Stomach (tissue), 4 donors: ENCODE measurements around the gene SMIM3.

Experiments
- CTCF ChIP-seq, 7 experiments: fragments of 450-650 bp in 4 of 7; fragments of 200-600 bp in 3 of 7; sonication (generic) in 3 of 7; IDR thresholded peaks; one replicate each; pipeline ENCODE4 v1.5.1; 2016 to 2019; ENCODE audit warnings: antibody characterized with exemption in 7 of 7, control low read depth in 2 of 7, mild to moderate bottlenecking in 1 of 7
- EP300 ChIP-seq: sonication (generic); formaldehyde crosslinking; IDR thresholded peaks from one replicate; pipeline ENCODE4 v1.6.1; 2017; ENCODE audit warnings: antibody characterized with exemption
- POLR2A ChIP-seq, 4 donors: fragments of 450-650 bp; IDR thresholded peaks; one replicate each; pipeline ENCODE4 v1.6.1; 2016; ENCODE audit warnings: antibody characterized with exemption in 4 of 4, control low read depth in 2 of 4, mild to moderate bottlenecking in 1 of 4, moderate library complexity in 1 of 4
- POLR2AphosphoS5 ChIP-seq, 3 donors: sonication (generic); formaldehyde crosslinking; IDR thresholded peaks; one replicate each; pipeline ENCODE4 v1.6.1; 2016; ENCODE audit warnings: antibody characterized with exemption in 3 of 3

GRCh38 chr5:150787656-150788055 lies 9.1 kb downstream of the SMIM3 start:
- TF ChIP-seq CTCF (IDR thresholded peaks at IDR 0.05) = no peak
- TF ChIP-seq POLR2A (IDR thresholded peaks at IDR 0.05) = no peak
- no peak for TF ChIP-seq EP300
- TF ChIP-seq POLR2AphosphoS5 (IDR thresholded peaks at IDR 0.05) = no peak
